SKM-1 treated with dmso at 0.1 percent for 144 hours (cell line): Measurements from ENCODE around the gene FADS3.

ENCODE experiments used
- DNase-seq: peaks from one replicate; lab custom pipeline; 2025; ENCODE audit not compliant: unreplicated experiment; lab: John Stamatoyannopoulos, UW

The FADS3 gene

GRCh38 chr11:61839742-61840141 lies 51.6 kb downstream of the FADS3 start:
- no peak for DNase-seq

DNA sequence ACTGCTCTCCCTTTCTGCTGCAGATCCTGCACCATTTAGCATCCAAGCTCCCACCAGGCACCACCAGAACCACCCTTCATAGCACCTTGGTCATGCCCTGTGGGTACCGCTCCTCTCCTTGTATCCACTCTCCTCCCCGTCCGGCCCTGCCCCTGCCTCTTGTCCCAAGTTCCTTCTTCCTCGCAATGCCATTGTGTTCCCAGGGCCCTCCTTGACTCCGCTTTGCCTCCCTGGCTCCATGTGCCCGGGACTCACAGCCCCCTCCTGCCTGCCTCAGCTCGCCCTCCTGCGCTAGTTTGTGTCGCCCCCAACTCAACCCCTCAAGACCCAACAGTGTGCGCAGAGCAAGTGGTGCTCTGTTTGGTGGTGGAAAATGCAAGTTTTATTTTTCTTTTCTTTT lies 52.4 kb downstream of the FADS3 start:
- no peak for DNase-seq

DNA sequence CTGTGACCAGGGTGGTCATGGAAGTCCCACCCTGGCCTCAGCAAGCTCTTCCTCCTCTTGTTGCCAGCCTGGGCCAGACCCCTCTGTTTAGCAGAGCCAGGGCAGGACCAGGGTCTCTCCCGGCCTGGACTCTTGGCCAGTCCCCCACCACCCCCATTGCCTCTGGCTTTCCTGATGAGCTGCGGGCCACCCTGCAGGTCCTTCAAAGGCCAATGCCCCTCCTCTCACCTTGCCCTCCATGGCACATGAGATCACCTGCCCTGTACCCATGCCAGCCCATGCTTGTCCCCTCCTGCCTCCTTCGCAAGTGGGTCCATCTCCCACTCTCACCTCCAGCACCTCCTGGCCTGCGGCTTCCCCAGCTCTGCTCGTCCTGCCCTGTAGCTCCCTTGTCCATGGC lies 52.8 kb downstream of the FADS3 start:
- no peak for DNase-seq

DNA sequence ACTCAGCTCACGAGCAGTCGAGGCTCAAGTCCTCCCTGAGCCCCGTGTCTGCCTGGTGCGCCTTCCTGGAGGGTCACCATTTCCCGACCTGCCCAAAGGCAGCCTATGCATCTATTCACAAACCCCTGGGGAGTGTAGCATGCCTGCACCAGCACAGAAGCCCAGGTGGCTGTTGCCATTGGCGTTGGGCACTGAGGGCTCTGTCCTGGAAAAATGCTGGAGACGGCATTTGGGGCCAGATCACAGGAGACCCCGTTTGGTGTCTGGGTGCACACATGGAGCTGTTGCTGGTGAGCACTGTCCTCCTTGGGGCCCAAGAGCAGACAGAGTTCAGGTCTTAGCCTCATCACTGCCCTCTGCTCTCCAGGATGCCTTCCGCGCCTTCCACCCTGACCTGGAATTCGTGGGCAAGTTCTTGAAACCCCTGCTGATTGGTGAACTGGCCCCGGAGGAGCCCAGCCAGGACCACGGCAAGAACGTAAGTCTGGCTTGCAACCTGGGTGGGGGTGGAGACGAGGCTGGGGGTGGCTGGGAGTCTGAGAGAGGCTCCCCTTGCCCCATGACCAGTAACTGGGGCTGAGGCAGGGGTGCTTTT lies 53.8 kb downstream of the FADS3 start:
- DNase-seq: no peak

DNA sequence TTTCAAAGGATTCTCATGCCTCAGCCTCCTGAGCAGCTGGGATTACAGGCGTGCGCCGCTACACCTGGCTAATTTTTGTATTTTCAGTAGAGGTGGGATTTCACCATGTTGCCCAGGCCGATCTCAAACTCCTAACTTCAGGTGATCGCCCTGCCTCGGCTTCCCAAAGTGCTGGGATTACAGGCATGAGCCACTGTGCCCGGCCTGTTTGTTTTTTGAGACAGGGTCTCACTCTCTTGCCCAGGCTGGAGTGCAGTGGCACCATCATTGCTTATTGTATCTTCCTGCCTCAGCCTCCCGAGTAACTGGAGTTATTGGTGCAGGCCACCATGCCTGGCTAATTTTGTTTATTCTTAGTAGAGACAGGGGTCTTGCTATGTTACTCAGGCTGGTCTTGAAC lies 55.2 kb downstream of the FADS3 start:
- DNase-seq: no peak

- peak; percentile 87 for DNase-seq
These were observed 56.9 kb downstream of the FADS3 start for GRCh38 chr11:61834278-61835048.

- DNase-seq: no peak
These were observed 57.4 kb downstream of the FADS3 start for GRCh38 chr11:61833926-61834277.

DNA sequence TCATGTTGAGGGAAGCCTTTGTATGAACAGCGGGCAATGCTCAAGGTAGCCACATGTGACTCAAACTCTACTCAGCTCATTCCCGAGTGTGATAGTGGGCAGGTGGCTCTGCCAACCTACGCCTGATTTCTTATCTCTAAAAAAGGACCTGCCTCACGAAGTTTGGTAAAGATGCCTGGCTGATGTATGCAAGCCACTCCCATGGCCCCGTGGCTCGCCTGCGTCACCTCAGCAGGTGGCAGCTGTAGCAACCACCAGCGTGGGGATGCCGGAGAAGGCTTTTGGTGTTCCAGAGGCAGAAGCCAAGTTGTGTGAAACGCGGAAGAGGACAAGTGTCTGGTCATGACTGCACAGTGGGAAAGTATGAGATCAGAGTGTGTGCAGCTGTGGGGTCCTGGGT lies 57.9 kb downstream of the FADS3 start:
- DNase-seq: no peak

DNA sequence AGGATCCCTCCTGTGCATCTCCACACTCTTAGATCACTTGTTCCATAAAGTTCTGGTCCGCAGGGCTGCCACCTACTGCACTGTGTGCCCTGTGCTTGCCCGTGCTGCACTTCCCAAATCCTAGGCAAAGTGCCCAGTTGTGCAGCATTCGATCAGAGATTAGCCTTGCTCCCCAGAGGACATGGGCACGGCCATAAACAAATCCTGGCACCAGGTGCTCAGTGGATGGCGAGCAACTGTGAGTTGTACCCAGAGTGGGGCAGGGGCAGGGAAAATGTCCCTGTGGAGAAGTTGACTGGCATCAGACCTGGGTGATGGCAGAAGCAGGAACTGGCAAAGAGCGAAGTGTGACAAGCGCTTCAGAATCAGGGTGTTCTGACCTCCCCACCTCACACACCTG lies 58.6 kb downstream of the FADS3 start:
- no peak for DNase-seq

DNA sequence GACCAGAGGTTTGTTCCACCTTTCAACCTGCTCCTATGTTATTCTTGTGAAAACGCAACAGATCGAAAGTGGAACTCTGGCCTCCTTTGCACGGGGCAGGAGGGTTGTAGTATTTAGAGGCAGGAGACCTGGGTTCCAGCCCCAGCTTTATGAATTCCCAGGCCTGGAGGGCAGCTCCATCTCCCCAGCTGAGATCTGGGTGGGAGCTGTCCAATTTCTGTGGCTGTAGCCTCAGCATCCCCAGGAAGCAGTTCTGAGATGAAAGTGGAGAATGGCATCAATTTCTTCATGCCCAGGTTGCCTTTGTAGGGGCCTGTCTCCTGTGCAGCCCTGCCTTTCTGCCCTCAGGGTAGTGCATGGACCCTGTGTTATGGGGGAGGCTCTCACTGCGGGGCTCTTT lies 59.1 kb downstream of the FADS3 start:
- DNase-seq: no peak

GRCh38 chr11:61830237-61831105 lies 60.9 kb downstream of the FADS3 start:
- DNase-seq: no peak

DNA sequence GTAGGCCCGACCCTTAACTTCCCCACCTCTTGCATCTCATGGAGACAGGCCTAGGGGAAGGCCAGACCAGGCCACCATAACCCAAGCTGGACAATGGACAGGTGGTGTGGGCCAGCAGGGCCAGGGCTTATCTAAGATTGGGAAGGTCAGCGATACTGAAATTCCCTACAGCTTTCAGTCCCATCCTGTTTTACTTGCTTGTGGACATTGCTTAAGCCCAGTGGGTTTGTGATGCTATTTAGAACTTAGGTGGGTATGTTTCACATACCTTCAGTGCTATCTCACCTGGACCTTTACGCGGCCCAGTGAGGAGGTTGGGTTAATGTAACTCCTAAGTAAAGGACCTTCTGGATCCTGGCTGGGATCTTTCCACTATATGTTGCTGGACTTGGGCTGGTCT lies 61.5 kb downstream of the FADS3 start:
- no peak for DNase-seq

DNA sequence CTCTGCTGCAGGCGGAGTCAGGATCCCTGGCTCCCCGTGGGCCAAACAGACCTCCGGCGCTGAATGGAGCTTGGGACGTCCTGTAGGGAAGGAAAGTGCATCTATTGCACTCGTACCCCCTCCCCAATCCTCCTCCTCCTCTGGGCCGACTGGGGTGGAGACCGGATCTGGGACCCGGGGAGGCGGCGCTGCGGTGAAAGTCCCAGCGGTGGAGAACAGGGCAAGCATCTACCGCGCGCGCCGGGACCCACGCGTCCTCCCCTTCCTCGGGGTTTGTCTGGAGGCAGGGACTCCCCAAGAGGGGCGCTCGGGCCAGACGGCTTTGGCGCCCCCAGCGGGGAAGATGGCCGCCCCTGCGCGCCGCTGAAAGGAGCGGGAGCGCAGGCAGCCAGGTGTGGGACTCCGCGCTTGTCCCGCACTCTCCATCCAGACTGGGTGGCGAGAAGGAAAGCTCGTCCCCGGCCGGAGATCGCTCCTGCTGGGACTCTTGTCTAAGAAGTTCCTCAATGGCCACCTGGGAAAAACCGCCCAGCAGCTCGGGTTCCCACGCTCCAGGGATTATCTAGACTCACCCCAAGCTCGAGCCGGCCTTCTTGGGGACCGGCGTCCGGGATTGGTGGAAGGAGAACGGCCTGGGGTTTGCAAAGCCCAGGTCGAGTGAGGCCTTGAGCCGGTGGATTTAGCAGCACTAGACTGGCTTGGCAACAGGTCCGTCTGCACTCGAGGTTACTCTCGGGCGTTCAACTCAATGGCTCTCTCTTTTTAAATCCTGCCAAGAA lies 62.5 kb downstream of the FADS3 start:
- DNase-seq: no peak

GRCh38 chr11:61828379-61828628 lies 63.0 kb downstream of the FADS3 start:
- no peak for DNase-seq

DNA sequence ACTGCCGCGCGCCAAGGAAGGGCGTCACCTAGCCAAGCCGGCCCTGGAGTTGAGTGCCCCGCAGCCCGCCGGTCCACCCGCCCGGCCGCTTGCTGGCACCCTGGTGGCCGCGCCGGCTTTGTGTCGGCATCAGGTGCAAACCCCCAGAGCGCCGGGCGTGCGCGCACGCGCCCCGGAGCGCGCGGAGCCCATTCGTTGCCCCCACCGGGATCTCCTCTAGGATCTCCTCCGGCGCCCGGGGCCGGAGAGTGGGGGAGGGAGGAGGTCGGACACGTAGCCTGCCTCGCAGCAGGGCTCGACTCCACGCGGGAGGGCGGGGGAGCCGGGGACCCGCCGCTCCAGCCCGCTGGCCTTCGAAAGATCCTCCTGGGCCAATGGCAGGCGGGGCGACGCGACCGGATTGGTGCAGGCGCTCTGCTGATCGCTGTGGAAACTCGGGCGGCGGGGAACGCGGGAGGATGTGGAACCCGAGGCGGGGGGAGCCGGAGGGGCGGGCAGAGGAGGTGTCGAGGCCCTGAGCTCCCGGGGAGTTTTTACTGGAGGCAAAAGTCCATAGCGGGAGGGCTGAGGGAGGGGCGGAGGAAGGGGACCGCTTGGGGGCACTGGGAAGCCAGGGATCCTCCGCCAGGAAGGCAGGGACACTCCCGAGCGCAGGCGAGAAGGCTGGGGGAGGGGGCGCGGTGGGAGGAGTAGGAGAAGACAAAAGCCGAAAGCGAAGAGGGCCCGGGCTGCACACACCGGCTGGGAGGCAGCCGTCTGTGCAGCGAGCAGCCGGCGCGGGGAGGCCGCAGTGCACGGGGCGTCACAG lies 63.6 kb downstream of the FADS3 start, which contains the start of gene FADS2:
TSS of gene FADS2 (plus strand) at position 730 of the 808 bp plus-strand sequence. CDS start 91 bp downstream, outside the sequence.
- DNase-seq: peak; percentile 79

GRCh38 chr11:61826930-61827570 lies 64.3 kb downstream of the FADS3 start:
- DNase-seq: peak; percentile 66
